ENCODE measurements around the gene TYW5. TPM values are rescaled to one million over a fixed set of nuclear protein-coding genes. Genes with fewer than 3 reads are reported as not detected.

The TYW5 gene, protein sequence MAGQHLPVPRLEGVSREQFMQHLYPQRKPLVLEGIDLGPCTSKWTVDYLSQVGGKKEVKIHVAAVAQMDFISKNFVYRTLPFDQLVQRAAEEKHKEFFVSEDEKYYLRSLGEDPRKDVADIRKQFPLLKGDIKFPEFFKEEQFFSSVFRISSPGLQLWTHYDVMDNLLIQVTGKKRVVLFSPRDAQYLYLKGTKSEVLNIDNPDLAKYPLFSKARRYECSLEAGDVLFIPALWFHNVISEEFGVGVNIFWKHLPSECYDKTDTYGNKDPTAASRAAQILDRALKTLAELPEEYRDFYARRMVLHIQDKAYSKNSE
- 5.6 and 5.9 TPM in 2 replicates for total RNA-seq (2014; rRNA removed; shearing (Covaris generic))

DNA sequence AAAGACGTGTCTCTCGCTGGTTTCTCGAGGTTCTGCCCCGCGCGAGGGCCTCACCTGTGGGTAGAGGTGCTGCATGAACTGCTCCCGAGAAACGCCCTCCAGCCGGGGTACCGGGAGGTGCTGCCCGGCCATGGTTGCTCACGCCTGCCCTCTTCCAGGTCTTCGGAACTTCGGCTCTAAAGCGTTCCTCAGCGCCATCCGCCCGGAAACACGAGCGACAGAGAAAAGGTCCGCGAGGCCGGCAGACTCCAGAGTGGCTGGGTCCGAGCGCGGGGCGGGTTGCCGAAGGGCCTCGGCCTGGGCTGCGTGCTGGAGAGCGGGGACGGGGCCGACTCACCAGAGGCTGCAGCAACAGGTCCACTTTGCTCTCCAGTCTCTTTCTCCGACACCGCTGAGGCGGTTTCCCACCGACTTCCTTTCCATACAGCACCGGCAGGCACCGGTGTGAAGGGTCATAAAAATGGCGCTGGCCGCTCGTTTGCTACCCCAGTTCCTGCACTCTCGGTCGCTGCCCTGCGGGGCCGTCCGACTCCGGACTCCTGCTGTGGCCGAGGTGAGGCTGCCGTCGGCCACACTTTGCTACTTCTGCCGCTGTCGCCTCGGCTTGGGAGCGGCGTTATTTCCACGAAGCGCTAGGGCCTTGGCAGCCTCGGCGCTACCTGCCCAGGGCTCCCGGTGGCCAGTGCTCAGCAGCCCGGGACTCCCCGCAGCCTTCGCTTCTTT, at the start of gene TYW5, which contains the start of gene MAIP1:
Gene TYW5 (minus strand): TSS at position 153 of the 723 bp plus-strand sequence. CDS start 21 bp downstream, at position 132.
Gene MAIP1 (plus strand): TSS at position 244 of the 723 bp plus-strand sequence. CDS start 217 bp downstream, at position 461.

DNA sequence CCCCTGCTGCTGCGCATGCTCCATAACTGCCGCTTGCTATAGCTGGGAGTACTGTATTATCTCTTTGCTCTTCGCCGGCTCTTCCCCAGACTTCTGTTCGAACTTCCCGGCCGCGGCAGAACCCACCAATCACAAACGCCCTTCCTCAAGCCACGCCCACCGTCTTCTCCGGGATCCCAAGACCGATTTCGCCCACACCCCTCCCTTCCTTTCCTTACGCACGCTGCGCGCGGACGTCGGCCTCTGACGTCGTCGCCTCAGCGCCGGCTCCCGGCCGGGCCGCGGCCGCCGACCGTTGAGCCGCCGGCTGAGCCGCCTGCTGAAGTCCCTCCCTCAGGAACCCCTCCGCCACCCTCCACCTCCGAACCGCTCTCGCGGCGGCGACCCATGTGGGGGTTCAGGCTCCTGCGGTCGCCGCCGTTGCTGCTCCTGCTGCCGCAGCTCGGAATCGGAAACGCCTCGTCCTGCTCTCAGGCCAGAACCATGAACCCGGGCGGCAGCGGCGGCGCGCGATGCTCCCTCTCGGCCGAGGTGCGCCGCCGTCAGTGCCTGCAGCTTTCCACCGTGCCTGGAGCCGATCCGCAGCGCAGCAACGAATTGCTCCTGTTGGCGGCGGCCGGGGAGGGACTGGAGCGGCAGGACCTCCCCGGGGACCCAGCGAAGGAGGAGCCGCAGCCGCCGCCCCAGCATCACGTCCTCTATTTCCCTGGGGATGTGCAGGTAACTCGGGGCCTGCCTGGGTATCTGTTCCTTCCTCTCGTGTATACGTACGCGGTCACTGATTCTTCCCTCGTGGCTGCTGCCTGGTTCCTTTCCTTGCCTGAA, 44.0 kb downstream of the TYW5 start, which contains the start of gene C2orf69:
Gene C2orf69 (plus strand): TSS at position 242 of the 825 bp plus-strand sequence. CDS start 146 bp downstream, at position 388.

Small RNAs within 50 kb of the gene (small RNA-seq; reads per million reads assigned to genes)
- not detected for gene RN7SL717P

Other genes with a start within 250 kb of the TYW5 start
- gene FTCDNL1, start 104.3 kb downstream of the TYW5 start, total RNA-seq (2014; rRNA removed; shearing (Covaris generic)), result 1.8 and 4.6 TPM in 2 replicates
- 5.3 and 5.7 TPM in 2 replicates for gene C2orf69, start 44.2 kb downstream of the TYW5 start, total RNA-seq (2014; rRNA removed; shearing (Covaris generic))
- 15.2 and 19.1 TPM in 2 replicates for gene MAIP1, start 91 bp upstream of the TYW5 start, total RNA-seq (2014; rRNA removed; shearing (Covaris generic))